GM15510 (cell line): Measurements from ENCODE around the gene EDN3.

Experiments used
- POLR2A ChIP-seq: IDR thresholded peaks from 3 replicates; pipeline ENCODE4 v1.6.1; 2011; ENCODE audit warnings: borderline replicate concordance; ENCODE audit not compliant: insufficient read length; ENCODE audit errors: extremely low read depth

EDN3 gene, protein sequence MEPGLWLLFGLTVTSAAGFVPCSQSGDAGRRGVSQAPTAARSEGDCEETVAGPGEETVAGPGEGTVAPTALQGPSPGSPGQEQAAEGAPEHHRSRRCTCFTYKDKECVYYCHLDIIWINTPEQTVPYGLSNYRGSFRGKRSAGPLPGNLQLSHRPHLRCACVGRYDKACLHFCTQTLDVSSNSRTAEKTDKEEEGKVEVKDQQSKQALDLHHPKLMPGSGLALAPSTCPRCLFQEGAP

DNA sequence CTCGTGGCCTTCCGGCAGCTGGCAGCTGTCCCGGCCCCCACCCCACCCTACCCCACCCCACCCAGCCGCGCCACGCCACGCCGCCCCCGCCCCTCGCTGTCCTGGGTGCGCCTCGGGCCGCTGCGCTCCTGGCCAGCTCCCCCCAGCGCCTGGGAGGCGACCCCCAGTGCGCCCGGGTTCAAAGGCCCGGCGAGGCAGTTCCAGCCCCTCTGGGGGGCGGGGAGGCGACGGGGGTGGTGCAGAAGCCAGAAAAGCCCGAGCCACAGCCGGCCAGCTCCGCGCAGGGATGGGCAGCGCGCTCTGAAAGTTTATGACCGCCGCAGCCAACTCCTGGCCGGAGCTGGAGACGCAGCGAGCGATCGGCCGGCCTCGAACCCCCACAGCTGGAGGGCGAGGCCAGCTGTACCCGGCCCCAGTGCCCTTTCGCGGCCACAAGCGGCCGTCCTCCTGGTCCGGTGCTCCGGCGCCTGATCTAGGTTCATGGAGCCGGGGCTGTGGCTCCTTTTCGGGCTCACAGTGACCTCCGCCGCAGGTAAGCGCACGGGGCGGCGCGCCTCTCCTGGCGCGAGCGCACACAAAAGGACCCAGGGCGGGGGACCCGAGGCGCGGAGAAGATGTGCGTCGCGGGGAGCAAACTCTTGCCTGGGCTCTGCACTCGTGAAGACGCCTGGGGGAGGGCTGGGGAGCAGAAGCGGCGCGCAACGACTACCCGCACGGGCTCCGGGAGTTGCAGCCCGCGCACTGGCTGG lies at the start of gene EDN3:
Gene EDN3 (plus strand): TSS at position 279 of the 749 bp plus-strand sequence. CDS start 202 bp downstream, at position 481.
- no peak for TF ChIP-seq POLR2A

DNA sequence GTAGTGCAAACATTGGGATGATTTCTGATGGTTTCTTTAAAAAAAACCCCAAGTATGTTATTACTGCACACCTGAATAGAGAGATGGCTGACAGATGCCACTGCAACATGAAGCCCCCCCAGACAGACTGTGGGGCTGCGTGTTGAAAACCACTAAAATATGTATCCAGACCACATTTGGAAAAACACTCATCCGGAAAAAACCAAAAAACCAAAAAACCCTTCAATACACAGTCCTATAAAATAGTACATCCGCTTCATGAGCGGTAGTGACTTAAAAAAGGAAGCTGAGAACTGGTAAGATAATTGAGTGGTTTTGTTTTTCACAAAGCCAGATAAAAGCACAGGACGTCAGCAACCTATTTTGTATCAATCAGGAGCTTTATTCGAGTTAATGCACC lies 47.1 kb upstream of the EDN3 start:
- TF ChIP-seq POLR2A: no peak

DNA sequence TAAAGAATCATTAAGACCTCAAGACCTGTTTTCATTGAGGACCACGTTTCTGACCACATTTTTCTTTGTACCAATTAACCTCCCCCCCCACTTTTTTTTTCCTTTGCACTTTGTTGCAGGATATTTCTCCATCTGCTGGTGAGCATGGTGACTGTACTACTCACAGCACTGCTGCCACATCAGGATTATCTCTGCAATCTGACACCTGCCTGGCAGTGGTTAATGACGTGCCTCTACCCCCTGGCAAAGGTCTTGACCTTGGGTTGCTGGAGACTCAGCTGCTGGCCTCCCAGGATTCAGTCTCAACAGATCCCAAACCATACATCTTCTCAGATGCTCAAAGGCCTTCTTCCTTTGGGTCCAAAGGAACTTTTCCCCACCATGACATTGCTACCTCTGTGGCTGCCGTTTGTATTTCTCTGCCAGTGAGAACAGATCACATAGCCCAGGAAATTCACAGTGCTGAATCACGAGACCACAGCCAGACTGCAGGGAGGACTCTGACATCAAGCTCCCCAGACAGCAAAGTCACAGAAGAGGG lies 46.6 kb upstream of the EDN3 start:
- TF ChIP-seq POLR2A: no peak

DNA sequence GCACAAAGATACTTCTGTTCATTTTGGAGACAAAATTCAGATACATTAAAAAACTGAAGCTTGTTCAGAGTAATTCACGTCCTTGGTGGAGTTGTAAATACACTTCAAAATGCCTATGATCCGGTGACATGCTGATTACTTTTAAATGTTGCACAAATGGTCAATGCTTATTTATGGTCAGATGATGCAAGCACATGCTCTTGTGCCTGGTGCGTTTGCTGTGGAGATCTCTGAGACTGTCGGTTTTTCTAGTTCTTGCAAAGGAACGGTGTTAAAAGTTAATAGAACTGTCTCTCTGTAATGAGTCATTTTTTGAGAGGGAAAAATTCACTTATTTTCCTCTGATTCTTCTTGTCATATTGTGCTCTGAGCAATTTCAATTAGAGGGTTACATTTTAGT lies 45.2 kb upstream of the EDN3 start:
- TF ChIP-seq POLR2A: no peak

DNA sequence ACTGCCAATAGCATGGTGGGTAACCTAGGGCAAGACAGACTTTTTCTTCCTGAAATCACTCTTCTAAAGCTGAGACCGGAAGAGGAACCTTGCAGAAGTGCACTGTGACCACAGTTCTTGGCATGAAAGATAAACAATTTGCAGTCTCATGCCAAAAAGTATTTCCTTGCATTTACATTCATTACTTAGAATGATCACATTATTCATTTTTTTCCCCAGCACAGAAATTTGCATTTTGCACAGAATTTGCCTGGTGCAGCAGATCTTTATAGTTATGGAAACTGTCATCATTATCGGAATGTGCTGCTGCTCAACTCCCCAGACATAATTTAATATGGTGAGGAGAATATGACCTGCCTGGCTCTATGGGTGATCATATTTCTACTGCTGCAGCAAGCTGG lies 42.2 kb upstream of the EDN3 start:
- TF ChIP-seq POLR2A: no peak

DNA sequence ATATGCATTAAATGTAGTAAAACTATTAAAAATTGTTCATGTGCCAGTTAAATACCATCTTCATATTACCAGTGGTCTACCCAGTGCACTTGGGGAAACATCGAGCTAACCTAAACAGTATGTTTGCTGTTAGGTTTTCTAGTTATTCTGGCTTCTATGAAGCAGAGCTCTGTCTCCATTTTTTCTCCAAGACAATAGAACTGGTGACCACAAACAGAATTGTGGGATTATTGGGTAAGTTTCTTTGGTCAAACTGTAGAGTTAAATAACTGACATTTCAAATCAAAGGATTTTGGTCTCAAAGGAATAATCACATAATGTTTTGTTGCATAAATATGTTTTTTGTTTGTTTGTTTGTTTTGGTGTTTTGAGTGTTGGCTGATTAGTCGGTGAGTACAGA lies 40.5 kb upstream of the EDN3 start:
- no peak for TF ChIP-seq POLR2A

DNA sequence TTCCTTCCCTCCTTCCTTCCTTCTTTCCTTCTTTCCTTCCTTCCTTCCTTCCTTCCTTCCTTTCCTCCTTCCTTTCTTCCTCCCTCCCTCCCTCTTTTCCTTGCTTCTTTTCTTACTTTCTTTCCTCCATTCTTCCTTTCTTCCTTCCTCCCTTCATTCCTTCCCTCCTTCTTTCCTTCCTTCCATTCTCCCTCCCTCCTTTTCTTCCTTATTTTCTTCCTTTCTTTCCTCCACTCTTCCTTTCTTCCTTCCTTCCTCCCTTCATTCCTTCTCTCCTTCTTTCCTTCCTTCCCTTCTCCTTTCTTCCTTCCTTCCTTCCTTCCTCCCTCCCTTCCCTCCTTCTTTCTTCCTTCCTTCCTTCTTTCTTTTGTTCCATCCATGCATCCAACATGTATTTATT lies 35.1 kb upstream of the EDN3 start:
- no peak for TF ChIP-seq POLR2A

DNA sequence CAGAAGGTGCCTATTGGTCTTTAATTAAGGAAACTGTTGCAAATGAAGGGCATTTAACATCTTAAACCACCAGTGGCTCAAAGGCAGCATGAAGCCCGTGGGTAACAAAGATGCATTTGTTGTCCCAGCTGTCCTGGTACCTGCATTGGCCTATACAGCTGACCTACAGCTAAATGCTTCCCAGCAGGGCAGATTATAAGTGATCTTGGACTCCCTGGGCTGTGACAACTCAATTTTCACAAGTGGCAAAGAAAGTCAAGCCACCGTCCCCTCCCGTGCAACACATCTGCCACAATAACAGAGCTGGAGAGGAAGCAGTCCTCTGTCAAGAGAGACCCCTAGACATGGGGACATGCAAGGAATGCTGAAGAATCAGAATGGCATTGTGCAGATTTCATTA lies 31.5 kb upstream of the EDN3 start:
- TF ChIP-seq POLR2A: no peak

DNA sequence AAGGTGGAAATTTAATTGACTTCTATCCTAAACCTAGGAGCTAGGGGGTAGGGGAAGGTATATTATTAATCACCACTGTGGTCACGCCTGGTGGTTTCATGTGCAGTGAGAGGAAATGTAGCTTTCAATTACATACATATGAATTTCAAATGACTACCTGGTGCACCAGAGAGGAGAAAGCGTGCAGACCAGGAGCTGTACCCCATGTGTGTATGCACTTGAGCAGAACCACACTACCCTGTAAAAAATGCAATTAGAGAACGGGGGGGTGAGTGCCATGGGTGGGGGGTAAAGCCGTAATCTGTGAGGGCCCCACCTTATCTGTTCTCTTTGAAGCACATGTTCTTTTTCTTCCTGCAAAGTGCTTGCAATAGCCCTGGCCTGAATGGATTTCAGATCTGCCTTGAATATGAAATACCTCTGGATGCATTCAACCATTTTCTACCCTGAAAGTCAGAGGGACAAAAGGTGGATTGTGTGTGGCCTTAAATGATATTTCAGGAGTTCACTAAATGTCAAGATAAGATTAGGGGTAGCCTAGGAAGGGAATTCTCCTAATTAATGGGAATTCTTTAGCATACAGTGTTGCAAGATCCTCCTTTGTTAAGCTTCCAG lies 30.9 kb upstream of the EDN3 start:
- no peak for TF ChIP-seq POLR2A

DNA sequence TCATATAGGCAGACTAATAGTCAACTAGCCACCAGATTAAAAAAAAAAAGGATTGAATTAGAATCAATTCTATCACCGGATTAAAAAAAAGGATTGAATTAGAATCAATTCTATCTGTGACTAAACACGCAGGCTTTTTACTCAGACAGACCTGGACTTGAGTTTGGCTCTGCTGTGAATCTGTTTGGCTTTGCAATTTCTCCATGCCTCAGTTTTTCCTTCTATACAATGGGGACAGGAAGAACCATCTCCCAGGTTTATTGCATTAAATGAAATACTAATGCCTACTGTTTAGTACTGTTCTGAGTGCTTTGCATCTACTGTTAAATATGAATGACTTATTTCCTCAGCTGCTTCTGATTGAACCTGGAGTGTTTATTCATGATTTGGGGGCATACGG lies 30.0 kb upstream of the EDN3 start:
- no peak for TF ChIP-seq POLR2A

DNA sequence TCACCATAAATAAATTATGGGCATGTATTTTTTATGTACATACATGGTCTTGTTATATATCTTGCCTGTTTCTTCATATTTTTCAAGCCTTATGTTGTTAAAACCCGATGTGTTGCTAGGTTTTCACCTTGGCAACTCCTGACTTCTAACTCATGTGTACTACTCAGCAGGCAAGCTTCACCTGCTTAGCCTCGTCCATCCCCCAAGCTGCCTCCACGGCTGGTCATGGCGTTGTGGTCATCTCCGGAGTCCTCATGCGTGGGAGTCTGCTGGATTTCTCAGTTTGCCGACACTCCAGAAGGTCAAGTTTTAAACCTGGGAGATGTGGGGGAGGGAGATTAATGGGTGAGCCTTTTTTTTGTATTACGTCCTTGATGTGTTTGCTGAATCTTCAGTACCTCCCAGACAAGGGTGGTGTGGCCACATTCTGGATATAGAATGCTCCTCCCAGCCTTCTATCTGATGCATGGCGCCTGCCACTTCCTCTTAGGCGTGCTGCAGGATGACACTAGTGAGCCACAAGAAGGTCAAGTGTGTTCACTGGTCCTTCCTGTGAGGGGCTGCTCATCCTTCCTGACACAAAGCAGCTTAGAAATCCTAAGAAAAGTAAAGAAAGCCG lies 26.6 kb upstream of the EDN3 start:
- TF ChIP-seq POLR2A: no peak

DNA sequence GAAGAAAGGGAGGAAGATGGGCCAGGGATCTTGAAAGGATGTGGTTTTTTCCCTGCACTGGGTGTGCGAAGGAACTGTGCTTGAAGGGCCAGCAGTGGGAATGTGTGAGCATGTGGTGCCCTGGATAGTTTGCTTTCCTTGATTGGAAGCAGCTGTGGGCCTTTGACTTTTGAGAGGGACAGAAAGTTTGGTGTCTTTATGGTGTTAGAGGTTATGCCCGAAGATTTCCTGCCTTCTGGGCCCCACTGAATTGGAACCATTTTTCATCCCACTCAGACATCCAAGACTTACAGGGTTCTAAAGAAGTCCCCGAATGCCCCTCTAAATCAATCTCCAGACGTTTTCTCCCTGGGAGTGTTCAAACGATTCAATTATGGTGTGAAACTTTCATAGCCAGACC lies 23.5 kb upstream of the EDN3 start:
- TF ChIP-seq POLR2A: no peak

DNA sequence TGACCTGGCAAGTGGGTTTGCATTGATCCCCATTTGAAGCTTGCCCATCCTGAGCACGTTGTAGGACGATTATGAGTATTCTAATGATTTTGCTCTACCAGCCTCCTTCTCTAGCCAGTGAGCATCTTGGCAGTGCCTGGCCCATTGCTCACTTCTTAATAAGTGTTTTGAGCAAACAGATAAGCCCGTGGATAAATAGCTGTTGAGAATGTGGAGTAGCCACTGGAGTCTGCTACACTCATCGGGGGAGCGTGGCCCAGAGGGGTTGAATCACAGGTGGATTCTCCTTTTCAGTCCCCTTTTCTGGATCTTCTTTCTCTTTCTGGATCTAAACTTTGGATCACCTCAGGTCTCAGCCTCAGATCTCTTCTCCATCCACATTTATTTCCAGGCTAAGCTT lies 15.9 kb upstream of the EDN3 start:
- TF ChIP-seq POLR2A: no peak

DNA sequence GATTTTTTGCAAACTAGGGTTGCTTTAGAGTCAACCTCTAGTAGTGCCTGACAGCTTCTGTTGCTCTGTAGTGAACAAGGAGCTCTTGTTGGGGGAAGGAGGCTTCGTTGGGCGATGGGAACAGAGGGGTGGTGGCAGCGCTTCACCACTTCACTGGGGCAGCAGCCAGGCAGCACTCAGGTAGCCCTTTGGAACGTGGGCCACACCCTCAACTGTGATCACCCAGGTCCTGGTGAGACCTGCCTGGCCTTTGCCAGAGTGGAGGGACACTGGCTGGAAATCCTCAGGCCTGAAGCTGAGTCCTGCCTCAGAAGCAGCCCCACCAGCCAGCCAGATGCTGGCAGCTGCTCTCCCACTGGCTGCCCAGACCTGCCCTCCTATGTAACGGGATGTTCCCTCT lies 10.4 kb upstream of the EDN3 start:
- no peak for TF ChIP-seq POLR2A

DNA sequence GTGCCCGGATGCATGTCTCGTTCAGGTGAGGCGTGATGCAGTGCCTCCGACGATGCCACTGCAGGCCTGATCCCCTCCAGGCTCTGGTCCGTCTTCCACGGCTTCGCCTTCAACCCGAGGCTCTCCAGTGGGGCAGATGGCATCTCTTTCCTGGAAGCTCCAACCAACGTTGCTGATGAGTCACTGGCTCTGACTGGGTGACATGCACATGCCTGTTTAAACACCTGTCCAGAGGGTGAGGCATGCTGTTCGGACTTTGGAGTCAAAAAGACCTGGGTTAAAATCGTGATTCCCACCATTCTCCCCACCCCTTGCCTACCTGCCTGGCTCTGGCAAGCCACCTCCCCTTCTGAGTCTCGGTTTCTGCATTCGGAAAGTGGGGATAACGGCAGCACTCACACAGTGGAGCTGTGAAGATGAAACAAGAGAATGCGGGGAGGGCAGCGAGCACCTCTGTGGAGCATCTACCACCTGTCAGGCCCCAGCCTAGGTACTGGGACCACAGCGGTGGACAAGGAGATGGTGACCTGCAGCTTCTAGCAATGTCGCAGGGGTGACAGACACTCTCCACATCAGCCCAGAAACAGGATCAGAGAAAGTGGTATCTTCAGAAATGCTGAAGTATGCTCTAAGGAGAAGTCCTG lies 8.5 kb upstream of the EDN3 start:
- no peak for TF ChIP-seq POLR2A

DNA sequence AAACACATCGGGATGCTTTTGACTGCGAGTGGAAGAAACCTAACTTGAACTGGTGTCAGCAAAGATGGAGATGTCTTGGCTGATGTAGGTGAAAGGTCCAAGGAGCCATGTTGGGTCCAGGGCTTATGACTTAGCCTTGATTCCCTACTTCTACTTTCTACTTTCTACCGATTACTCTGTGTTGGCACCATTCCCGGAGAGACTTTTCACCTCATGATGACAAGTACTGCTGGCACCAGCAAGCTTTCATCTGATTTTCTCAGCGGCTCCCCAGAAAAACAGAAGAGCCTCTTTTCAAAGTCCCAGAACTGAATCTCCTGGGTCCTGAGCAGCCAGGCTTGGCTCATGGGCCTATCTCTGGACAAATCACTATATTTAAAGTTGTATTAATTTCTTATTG lies 4.9 kb upstream of the EDN3 start:
- TF ChIP-seq POLR2A: no peak

DNA sequence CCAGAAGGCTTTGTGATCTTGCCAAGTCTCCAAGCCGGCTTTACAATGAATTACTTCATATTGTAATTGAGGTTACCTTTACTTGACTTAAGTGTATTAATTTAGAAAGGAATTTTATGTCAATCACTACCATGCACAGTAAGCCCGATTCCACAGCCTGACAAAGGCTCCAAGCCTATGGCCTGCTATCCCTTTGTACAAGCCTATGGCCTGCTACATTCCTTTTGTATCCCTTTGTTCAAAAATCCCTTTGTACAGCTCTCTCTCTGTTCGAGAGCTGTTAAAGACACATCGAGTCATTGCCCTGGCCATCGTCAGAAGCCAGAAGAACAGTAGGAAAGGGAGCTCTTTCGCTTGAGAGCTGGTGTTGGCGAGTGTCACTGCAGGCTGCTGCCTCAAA lies 2.7 kb upstream of the EDN3 start:
- no peak for TF ChIP-seq POLR2A
